Islet precursor cell (in vitro differentiated cells): ENCODE data around the gene SF3A1.
A peak's percentile ranks its signal among the peaks of the same experiment; 100 is the strongest.
"Not testable (repeated sequence)": the region's sequence is repeated elsewhere in the genome, so short reads cannot be mapped to it uniquely, and the experiment has no call there.

ENCODE experiments used
- DNase-seq: peaks from one replicate; pipeline ENCODE4 v3.0.0-alpha.2; 2018

Gene SF3A1

GRCh38 chr22:30347255-30347892 is 9.3 kb downstream of the SF3A1 start:
- DNase-seq, result no peak

GRCh38 chr22:30344447-30345200 is 12.1 kb downstream of the SF3A1 start:
- DNase-seq, result no peak

- DNase-seq, result no peak
Measured at GRCh38 chr22:30340911-30341685, 15.6 kb downstream of the SF3A1 start.

GRCh38 chr22:30338802-30339201 is 17.9 kb downstream of the SF3A1 start:
- no peak for DNase-seq

GRCh38 chr22:30338341-30338740 is 18.4 kb downstream of the SF3A1 start:
- not testable (repeated sequence) for DNase-seq

- no peak for DNase-seq
Measured at GRCh38 chr22:30337461-30337778, 19.3 kb downstream of the SF3A1 start.

- DNase-seq, result no peak
Measured at GRCh38 chr22:30336752-30337460, 19.8 kb downstream of the SF3A1 start.

- DNase-seq, result no peak
Measured at GRCh38 chr22:30335236-30335635, 21.5 kb downstream of the SF3A1 start.

- DNase-seq, result no peak
Measured at GRCh38 chr22:30334646-30335045, 22.0 kb downstream of the SF3A1 start.

- DNase-seq, result no peak
Measured at GRCh38 chr22:30333707-30334087, 23.0 kb downstream of the SF3A1 start.

GRCh38 chr22:30332994-30333706 is 23.5 kb downstream of the SF3A1 start:
- no peak for DNase-seq

- DNase-seq, result no peak
Measured at GRCh38 chr22:30332551-30332950, 24.1 kb downstream of the SF3A1 start.

- peak; percentile 93 for DNase-seq
Measured at GRCh38 chr22:30328466-30329049, 28.1 kb downstream of the SF3A1 start.

- DNase-seq, result peak; percentile 75
Measured at GRCh38 chr22:30327864-30328345, 28.8 kb downstream of the SF3A1 start.

GRCh38 chr22:30326706-30327362 is 29.9 kb downstream of the SF3A1 start, which contains the start of gene TBC1D10A:
TBC1D10A (minus strand) TSS chr22:30326941; CDS start chr22:30326881, 60 bp downstream.
- peak; percentile 98 for DNase-seq

GRCh38 chr22:30326255-30326705 is 30.4 kb downstream of the SF3A1 start:
- DNase-seq, result no peak

GRCh38 chr22:30325724-30326254 is 30.9 kb downstream of the SF3A1 start:
- no peak for DNase-seq

- peak; percentile 80 for DNase-seq
Measured at GRCh38 chr22:30325065-30325720, 31.5 kb downstream of the SF3A1 start.

- no peak for DNase-seq
Measured at GRCh38 chr22:30324014-30324730, 32.5 kb downstream of the SF3A1 start.

GRCh38 chr22:30323246-30323645 is 33.4 kb downstream of the SF3A1 start:
- DNase-seq, result no peak
